GM10248 (cell line): ENCODE results near the gene SERHL2.
A peak's percentile ranks its signal among the peaks of the same experiment; 100 is the strongest.
"Not testable (repeated sequence)": the region's sequence is repeated elsewhere in the genome, so short reads cannot be mapped to it uniquely, and the experiment has no call there.

ENCODE experiments used
- CTCF ChIA-PET: fragments of 300-600 bp; sonication (Branson Sonifier 250); formaldehyde crosslinking; extraction: SDS; loops from one replicate; lab custom pipeline; 2021; ENCODE audit warnings: antibody characterized with exemption; lab: Yijun Ruan, JAX
- POLR2A ChIA-PET: fragments of 350-650 bp; sonication (Branson Sonifier 250); formaldehyde crosslinking; extraction: SDS; loops from one replicate; lab custom pipeline; 2020; ENCODE audit warnings: antibody characterized with exemption; lab: Yijun Ruan, JAX
- DNase-seq: peaks from one replicate; pipeline ENCODE4 v3.0.0; 2012; ENCODE audit errors: extremely low spot score
- CTCF ChIP-seq: IDR thresholded peaks from 2 replicates; pipeline ENCODE4 v1.5.1; 2012; ENCODE audit warnings: mild to moderate bottlenecking, low read depth; ENCODE audit errors: extremely low read depth, missing control alignments, control extremely low read depth

The SERHL2 gene, protein sequence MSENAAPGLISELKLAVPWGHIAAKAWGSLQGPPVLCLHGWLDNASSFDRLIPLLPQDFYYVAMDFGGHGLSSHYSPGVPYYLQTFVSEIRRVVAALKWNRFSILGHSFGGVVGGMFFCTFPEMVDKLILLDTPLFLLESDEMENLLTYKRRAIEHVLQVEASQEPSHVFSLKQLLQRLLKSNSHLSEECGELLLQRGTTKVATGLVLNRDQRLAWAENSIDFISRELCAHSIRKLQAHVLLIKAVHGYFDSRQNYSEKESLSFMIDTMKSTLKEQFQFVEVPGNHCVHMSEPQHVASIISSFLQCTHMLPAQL

GRCh38 chr22:42553475-42554361 is at the start of gene SERHL2:
Gene SERHL2, plus strand, starts transcription at chr22:42553956. Its CDS starts 65 bp downstream, at chr22:42554021.
- CTCF ChIA-PET = interaction anchor here (2.4 kb wide), 2 partner anchors 9 to 20 kb away, joined by 5 read pairs; no protein-coding TSS in a partner anchor

DNA sequence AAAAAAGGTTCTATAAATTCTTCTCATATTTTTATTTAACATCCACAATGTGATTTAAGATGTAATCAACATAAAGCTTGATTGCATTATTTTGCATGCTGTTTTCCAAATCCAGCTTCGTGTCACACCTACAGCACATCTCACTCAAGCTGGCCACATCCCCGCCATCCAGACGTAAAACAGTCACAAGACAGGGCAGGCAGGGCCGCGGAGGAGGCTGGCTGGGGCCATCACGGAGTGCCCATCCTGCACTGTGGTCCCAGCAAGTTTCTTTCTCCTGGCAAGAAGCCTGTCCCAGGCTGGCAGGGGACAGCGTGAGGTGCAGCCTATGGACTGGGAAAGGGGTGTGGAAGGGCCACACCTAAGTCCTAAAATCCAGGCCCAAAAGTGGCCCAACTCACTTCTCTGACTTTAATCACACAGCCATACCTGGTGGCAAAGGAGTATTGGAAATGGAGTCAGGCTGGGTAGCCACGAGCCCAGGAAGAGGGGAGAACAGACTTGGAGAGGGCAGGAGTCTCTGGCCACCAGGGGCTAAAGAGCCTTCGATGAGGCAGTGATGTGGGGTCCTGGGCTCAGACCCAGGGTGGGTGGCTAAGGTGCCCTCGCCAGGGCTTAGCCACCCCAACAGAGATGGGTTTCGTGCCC is 45.3 kb upstream of the SERHL2 start:
- CTCF ChIA-PET, POLR2A ChIA-PET, DNase-seq: not testable (repeated sequence)

More at GRCh38 chr22:42553475-42554361, at the start of gene SERHL2:
- DNase-seq = peak; percentile 92
- no peak for TF ChIP-seq CTCF
- POLR2A ChIA-PET = interaction anchor here (0.7 kb wide), 1 partner anchor 105 kb away, joined by 3 read pairs; no protein-coding TSS in a partner anchor

DNA sequence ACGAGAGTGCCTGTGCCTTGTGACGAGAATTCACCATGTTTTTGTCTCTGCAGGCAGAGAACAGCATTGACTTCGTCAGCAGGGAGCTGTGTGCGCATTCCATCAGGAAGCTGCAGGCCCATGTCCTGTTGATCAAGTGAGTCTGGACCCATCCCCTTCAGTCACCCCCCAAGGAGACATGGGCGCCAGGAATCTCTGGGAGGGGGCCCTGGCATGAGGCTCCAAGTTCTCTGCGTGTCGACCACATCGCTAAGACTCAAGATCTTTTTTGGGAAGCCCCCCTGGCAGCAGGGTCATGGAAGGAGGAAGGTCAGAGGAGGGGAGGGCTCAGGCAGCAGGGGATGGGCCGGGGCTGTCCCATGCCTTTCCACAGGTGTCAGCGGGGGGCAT is 44.8 kb upstream of the SERHL2 start:
- DNase-seq, POLR2A ChIA-PET: not testable (repeated sequence)

GRCh38 chr22:42509548-42509947 is 44.2 kb upstream of the SERHL2 start:
- TF ChIP-seq CTCF = no peak
- no peak for DNase-seq
- POLR2A ChIA-PET = no interaction called here
- CTCF ChIA-PET = no interaction called here

More for the DNA sequence above, 44.8 kb upstream of the SERHL2 start:
- CTCF ChIA-PET = not testable (repeated sequence)

- ChIA-PET CTCF (interaction anchor here (1.3 kb wide), 1 partner anchor 13 kb away, joined by 4 read pairs; no protein-coding TSS in a partner anchor), POLR2A (no interaction called here)
- DNase-seq = no peak
- no peak for TF ChIP-seq CTCF
Observed at GRCh38 chr22:42511401-42511891, 42.3 kb upstream of the SERHL2 start.

DNA sequence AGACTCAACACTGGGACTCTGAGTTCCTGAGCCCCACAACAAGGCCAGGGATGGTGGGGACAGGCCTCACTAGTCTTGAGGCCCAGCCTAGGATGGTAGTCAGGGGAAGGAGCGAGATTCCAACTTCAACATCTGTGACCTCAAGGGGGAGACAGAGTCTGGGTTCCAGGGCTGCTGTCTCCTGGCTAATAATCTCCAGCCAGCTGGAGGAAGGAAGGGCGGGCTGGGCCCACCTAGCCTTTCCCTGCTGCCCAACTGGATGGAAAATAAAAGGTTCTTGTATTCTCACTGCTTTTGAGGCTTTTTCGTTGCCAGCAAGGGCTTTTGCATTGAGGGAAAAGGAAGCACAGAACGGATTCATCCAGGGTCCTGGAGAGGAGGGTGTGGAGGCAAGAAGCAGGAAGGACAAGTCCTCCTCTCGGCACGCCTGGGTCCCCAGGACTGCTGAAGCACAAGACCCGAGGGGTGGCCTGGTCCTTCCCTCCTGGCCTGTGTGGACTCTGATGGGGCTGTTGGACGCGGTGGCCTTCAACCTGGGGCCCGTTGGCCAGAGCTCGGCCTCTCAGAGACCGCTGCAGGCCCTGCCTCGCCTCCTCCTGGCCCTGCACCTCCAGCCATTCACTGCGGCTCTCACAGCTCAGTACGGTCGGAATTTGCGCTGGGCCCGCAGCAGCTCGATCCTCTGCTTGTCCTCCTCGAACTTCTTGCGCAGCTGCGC is 41.3 kb upstream of the SERHL2 start:
- CTCF ChIA-PET, DNase-seq, POLR2A ChIA-PET: not testable (repeated sequence)

DNA sequence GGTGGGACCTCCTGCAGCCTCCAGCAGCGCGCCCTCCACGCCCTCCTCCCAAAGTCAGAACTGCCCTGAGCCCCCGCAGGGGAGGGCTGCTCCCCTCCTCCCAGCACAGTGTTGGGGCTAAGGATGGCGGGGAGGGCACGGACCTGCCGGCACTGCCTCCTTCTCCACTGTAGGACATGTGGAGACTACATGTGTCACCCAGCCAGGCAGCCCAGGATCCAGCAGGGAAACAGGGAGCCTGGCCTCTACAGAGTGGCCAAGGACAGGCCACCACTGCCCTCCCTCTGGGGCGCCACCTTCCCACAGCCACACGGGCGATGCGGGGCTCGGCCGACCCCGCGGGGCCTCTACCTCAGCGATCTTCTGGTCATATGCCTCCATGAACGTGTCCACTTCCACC is 39.4 kb upstream of the SERHL2 start:
- DNase-seq, CTCF ChIA-PET, POLR2A ChIA-PET: not testable (repeated sequence)

More for the DNA sequence above, 41.3 kb upstream of the SERHL2 start:
- peak; percentile 23 for TF ChIP-seq CTCF

DNA sequence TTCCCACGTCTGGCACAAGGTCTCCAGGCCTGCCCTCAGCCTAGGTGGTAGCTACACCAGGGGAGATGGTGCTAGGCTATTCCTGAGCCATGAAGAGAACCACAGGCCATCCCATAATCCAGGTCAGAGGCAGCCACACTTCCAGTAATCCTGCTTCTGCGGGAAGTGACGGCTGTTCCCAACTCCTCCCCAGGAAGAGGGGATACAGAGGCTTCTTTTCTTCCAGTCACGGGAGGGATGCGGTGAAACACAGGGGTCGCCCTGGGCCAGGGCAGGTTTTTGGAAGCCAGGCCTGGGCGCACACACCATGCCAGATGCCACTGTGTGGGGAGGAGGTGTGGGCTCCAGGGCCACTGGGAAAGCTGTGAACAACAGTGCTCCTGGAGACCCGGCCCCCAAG is 38.5 kb upstream of the SERHL2 start:
- CTCF ChIA-PET, DNase-seq, POLR2A ChIA-PET: not testable (repeated sequence)
